ENCODE data around the gene BRAP. TPM values are rescaled to one million over a fixed set of nuclear protein-coding genes. Genes with fewer than 3 reads are reported as not detected.

BRAP gene
- total and polyA plus RNA-seq, 10 of the 15 experiments (the other 5 are each of a cell fraction or from before 2014, with no cell fraction given), result 2.3 to 28.2 (median 17.8) TPM

- Histone ChIP-seq H3K4me2 (ENCODE audit: control insufficient read depth, insufficient read depth) (no peak overlapping the region), H3K9ac (ENCODE audit: control insufficient read depth, insufficient read depth, low read length) (no peak overlapping the region), H3K79me2 (ENCODE audit: control insufficient read depth, insufficient read depth, low read length) (no peaks in the 10 kb centered on the region), H4K20me1 (ENCODE audit: control insufficient read depth, insufficient read depth) (no peaks in the 10 kb centered on the region), H3K27ac (ENCODE audit: control insufficient read depth, insufficient read depth) (no peak overlapping the region), H3K9me3 (replicated peaks; ENCODE audit: control insufficient read depth, insufficient read depth, low read length) (no peaks in the 10 kb centered on the region), H2AFZ (ENCODE audit: control insufficient read depth, low read depth, low read length) (no peak overlapping the region), H3K27me3 (replicated peaks in 1 of 2; ENCODE audit: control insufficient read depth in 2 of 2, insufficient read depth in 2 of 2, low read length in 1 of 2) (no peaks in the 10 kb centered on the region), H3K4me3 (no peak overlapping the region), H3K36me3 (ENCODE audit: control insufficient read depth in 2 of 2, insufficient read depth in 2 of 2, low read length in 1 of 2) (peaks cover 3 to 24% of the 10 kb centered on the region in 2 experiments), H3K4me1 (ENCODE audit: control insufficient read depth, insufficient read depth, low read length) (no peaks in the 10 kb centered on the region)
- RAD21 ChIA-PET (ENCODE audit: unreplicated experiment), result no interaction called here
- SMC1A ChIA-PET (ENCODE audit: uncharacterized antibody, unreplicated experiment), result no interaction called here
- DNase-seq (ENCODE audit: low read depth, low spot score), result no peak
- intact Hi-C loops (cut with micrococcal nuclease; ENCODE audit: unreplicated experiment), result no loop called here
- POLR2A ChIA-PET, result no interaction called here
- in situ Hi-C loops (cut with MboI), result no loop called here
- no peak for ATAC-seq
- no peak for FAIRE-seq
- CTCF ChIA-PET, result no interaction called here
- no TSS peak for BruUV-seq (replicated peaks)
- 97% methylated on average over 4 of the region's 4 CpGs for WGBS (ENCODE audit: insufficient coverage, insufficient replicate concordance, low lambda C conversion rate, missing lambda C conversion rate)
- TF ChIP-seq TCF3 (IDR thresholded peaks at IDR 0.05; ENCODE audit: borderline replicate concordance, insufficient read depth, low read depth, low read length) (no peak), BCL3 (IDR thresholded peaks at IDR 0.05; ENCODE audit: borderline replicate concordance, insufficient read depth, low read depth, low read length, poor library complexity, severe bottlenecking) (no peak), NFYA (IDR thresholded peaks at IDR 0.05; ENCODE audit: borderline replicate concordance, low read depth, low read length) (no peak), ZSCAN29 (IDR thresholded peaks at IDR 0.05) (no peak), SREBF1 (IDR thresholded peaks at IDR 0.05; ENCODE audit: low read length) (no peak), MTA2 (IDR thresholded peaks at IDR 0.05; ENCODE audit: low read depth) (no peak), YY1 (IDR thresholded peaks at IDR 0.05; ENCODE audit: low read depth, low read length) (no peak), PAX8 (IDR thresholded peaks at IDR 0.05) (no peak), ZBTB11 (CRISPR knock-in tag; IDR thresholded peaks at IDR 0.05) (no peak), ASH2L (IDR thresholded peaks at IDR 0.05; ENCODE audit: borderline replicate concordance, low read depth) (no peak), RELA (IDR thresholded peaks at IDR 0.05; ENCODE audit: borderline replicate concordance, partially characterized antibody) (no peak), NRF1 (conservative IDR thresholded peaks at IDR 0.05; ENCODE audit: low read depth, low read length) (no peak), RUNX3 (IDR thresholded peaks at IDR 0.05; ENCODE audit: low read length) (no peak)
- TF ChIP-seq, protein P1, sequence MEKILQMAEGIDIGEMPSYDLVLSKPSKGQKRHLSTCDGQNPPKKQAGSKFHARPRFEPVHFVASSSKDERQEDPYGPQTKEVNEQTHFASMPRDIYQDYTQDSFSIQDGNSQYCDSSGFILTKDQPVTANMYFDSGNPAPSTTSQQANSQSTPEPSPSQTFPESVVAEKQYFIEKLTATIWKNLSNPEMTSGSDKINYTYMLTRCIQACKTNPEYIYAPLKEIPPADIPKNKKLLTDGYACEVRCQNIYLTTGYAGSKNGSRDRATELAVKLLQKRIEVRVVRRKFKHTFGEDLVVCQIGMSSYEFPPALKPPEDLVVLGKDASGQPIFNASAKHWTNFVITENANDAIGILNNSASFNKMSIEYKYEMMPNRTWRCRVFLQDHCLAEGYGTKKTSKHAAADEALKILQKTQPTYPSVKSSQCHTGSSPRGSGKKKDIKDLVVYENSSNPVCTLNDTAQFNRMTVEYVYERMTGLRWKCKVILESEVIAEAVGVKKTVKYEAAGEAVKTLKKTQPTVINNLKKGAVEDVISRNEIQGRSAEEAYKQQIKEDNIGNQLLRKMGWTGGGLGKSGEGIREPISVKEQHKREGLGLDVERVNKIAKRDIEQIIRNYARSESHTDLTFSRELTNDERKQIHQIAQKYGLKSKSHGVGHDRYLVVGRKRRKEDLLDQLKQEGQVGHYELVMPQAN (conservative IDR thresholded peaks at IDR 0.05), result no peak
- TF ChIP-seq, protein P2, sequence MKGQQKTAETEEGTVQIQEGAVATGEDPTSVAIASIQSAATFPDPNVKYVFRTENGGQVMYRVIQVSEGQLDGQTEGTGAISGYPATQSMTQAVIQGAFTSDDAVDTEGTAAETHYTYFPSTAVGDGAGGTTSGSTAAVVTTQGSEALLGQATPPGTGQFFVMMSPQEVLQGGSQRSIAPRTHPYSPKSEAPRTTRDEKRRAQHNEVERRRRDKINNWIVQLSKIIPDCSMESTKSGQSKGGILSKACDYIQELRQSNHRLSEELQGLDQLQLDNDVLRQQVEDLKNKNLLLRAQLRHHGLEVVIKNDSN (IDR thresholded peaks at IDR 0.05; ENCODE audit: borderline replicate concordance, extremely low read length, insufficient read depth, low read depth, low read length), result no peak
- TF ChIP-seq, protein P3, sequence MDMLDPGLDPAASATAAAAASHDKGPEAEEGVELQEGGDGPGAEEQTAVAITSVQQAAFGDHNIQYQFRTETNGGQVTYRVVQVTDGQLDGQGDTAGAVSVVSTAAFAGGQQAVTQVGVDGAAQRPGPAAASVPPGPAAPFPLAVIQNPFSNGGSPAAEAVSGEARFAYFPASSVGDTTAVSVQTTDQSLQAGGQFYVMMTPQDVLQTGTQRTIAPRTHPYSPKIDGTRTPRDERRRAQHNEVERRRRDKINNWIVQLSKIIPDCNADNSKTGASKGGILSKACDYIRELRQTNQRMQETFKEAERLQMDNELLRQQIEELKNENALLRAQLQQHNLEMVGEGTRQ (IDR thresholded peaks at IDR 0.05; ENCODE audit: borderline replicate concordance, low read depth, low read length), result no peak
Observed at GRCh38 chr12:111656016-111656415, 29.7 kb downstream of the BRAP start.

All from GM12878 (cell line).